Adrenal gland (tissue), 12 donors: ENCODE measurements around the gene NAALADL2. TPM values are rescaled to one million over a fixed set of nuclear protein-coding genes. Genes with fewer than 3 reads are reported as not detected.

ENCODE experiments used
- DNase-seq, 7 donors: peaks; one replicate each; pipeline ENCODE4 v3.0.0-alpha.2; 2019 to 2020
- H3K27ac ChIP-seq, 5 donors: fragments of 200-600 bp; sonication (generic) in 4 of 5; 1 replicate in 3 of 5; 2 replicates in 2 of 5; pipeline versions ENCODE4 v1.5.1 to v1.8.0; 2016 to 2020; ENCODE audit warnings: mild to moderate bottlenecking in 1 of 5
- H3K27me3 ChIP-seq: fragments of 200-600 bp; 2 replicates; pipeline ENCODE4 v1.8.0; 2021
- H3K36me3 ChIP-seq, 2 donors: fragments of 200-600 bp; replicated peaks in 1 of 2; 1 replicate in 1 of 2; 2 replicates in 1 of 2; pipeline versions ENCODE4 v1.5.1 to v1.8.0; 2018 to 2022
- H3K4me1 ChIP-seq, 2 donors: fragments of 200-600 bp; replicated peaks in 1 of 2; 1 replicate in 1 of 2; 2 replicates in 1 of 2; pipeline versions ENCODE4 v1.5.1 to v1.8.0; 2018 to 2021
- H3K4me3 ChIP-seq, 4 donors: fragments of 200-600 bp; sonication (generic) in 3 of 4; one replicate each; pipeline ENCODE4 v1.5.1; 2016 to 2018
- H3K9me3 ChIP-seq, 3 donors: fragments of 200-600 bp; sonication (generic) in 1 of 3; replicated peaks in 1 of 3; 1 replicate in 2 of 3; 2 replicates in 1 of 3; pipeline versions ENCODE4 v1.5.1 to v1.8.0; 2016 to 2021
- POLR2A ChIP-seq, 2 donors: fragments of 450-650 bp; IDR thresholded peaks; one replicate each; pipeline ENCODE4 v1.6.1; 2017; ENCODE audit warnings: antibody characterized with exemption in 2 of 2, mild to moderate bottlenecking in 2 of 2, moderate library complexity in 1 of 2
- WGBS, 4 donors: extraction: QIAGEN DNeasy Blood & Tissue Kit in 2 of 4; methylation state at CpG; one replicate each; pipeline versions ENCODE4 v1.1.5 to v1.1.7; 2013 to 2017; 5-methylcytosine and 5-hydroxymethylcytosine counted together
- intact Hi-C, 2 donors: fragments of 100-400 bp; cut with DNase I; formaldehyde crosslinking; loops; one replicate each; pipeline versions ENCODE4 v1.14.1 to v1.15.0; 2022 to 2023
- polyA plus RNA-seq, 3 donors: library from polyadenylated mRNA; stranded (reverse); fragments of 200-250 nt in 2 of 3; fragments of 350-450 nt in 1 of 3; fragmentation: Illumina TruSeq in 1 of 3; extraction: RNeasy Lipid Tissue Mini Kit (QIAGEN cat#74804) in 1 of 3; gene quantifications; one replicate each; pipeline ENCODE4 v1.2.3, GENCODE V29; 2013 to 2014
- total RNA-seq, 9 donors: library from RNA; depleted of rRNA in 4 of 9; stranded (reverse); fragments of >200 nt in 4 of 9; fragments of 120-200 nt in 1 of 9; fragmentation: NEBNext Ultra II Directional in 1 of 9; extraction: Animal tissue kit (Norgen Biotek cat#: 25700) in 1 of 9; gene quantifications; one replicate each; pipeline versions ENCODE4 v1.1.0 to v1.2.4, GENCODE V29; 2013 to 2023
- TF ChIP-seq, protein P1 (sequence below), 6 experiments: fragments of 450-650 bp in 4 of 6; fragments of 200-600 bp in 2 of 6; sonication (generic) in 1 of 6; IDR thresholded peaks; 1 replicate in 5 of 6; 2 replicates in 1 of 6; pipeline versions ENCODE4 v1.5.1 to v1.8.0; 2016 to 2021; ENCODE audit warnings: antibody characterized with exemption in 6 of 6, mild to moderate bottlenecking in 2 of 6, moderate library complexity in 1 of 6
- donor health status: healthy with polysubstance abuse.
- donor health status: Bipolar disorder and iron deficiency.
- donor health status: DM: yes; HTN: yes; CAD: no.
- donor health status: DM: no; HTN: no; CAD: no.
- donor health status: DM: no; HTN: no; CAD: no.
- donor health status: DM: yes; HTN: yes; CAD: no.

The NAALADL2 gene
- total and polyA plus RNA-seq, 12 donors: 0.24 to 7.8 (median 4.8) TPM

DNA sequence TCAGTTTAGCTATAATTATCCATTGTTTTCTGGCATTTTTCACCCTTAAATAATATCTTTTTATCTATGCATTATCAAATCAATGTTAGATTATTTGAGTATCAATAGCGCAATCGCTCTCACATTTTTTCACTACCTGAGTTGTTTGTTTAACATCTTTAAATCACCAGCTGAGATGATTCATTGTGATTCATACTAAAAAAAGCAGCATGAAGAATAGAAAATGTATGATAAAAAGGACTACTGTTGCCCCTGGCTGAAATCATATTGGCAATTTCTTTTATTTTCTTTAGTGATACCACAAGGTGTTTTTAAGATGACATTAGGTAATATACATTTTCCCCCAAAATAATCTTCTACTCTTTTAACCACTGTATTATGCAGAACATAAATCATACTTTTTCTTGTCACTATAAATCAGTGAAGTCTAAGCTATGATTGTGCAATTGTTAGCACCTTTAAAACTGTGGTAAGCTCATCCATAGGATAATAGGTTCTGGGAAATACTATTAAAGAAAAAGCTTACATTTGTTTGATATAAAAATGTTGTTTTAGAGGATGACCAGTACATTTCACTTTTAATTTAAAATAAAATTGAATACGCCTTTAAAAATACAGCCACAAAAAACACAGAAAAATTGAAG is 889.1 kb downstream of the NAALADL2 start:
- Histone ChIP-seq H3K27me3 (no peaks in the 10 kb centered on the region), H3K36me3 (no peaks in the 10 kb centered on the region), H3K27ac (no peak overlapping the region), H3K4me1 (no peaks in the 10 kb centered on the region), H3K4me3 (no peak overlapping the region), H3K9me3 (no peaks in the 10 kb centered on the region)
- TF ChIP-seq, protein P1, sequence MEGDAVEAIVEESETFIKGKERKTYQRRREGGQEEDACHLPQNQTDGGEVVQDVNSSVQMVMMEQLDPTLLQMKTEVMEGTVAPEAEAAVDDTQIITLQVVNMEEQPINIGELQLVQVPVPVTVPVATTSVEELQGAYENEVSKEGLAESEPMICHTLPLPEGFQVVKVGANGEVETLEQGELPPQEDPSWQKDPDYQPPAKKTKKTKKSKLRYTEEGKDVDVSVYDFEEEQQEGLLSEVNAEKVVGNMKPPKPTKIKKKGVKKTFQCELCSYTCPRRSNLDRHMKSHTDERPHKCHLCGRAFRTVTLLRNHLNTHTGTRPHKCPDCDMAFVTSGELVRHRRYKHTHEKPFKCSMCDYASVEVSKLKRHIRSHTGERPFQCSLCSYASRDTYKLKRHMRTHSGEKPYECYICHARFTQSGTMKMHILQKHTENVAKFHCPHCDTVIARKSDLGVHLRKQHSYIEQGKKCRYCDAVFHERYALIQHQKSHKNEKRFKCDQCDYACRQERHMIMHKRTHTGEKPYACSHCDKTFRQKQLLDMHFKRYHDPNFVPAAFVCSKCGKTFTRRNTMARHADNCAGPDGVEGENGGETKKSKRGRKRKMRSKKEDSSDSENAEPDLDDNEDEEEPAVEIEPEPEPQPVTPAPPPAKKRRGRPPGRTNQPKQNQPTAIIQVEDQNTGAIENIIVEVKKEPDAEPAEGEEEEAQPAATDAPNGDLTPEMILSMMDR (IDR thresholded peaks at IDR 0.05): no peak
- TF ChIP-seq POLR2A (IDR thresholded peaks at IDR 0.05): no peak
- WGBS, 4 donors: 91 to 95% (median 95%) methylated on average over 3 of the region's 3 CpGs
- intact Hi-C loops: no loop called here
- DNase-seq: no peak

DNA sequence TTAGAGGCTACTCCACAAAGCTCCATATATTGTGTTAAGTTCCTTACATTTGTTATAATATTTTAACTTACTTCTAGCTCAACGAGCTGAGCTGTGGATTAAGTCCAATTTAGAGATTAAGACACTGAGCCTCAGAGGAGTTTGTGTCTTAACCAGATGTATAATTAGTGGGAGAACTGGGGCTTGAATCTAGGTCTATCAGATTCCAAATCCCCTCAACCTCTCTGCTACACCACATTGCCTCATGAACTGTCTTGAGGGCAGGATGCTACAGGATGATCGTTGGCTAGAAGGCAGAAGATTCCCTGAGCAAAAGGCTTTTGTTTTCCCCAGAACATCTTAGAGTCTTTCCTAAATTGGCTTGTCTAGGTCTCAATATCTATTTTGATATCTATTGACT is 890.8 kb downstream of the NAALADL2 start:
- TF ChIP-seq, protein P1 (IDR thresholded peaks at IDR 0.05): no peak
- no peak for TF ChIP-seq POLR2A (IDR thresholded peaks at IDR 0.05)
- intact Hi-C loops: no loop called here
- DNase-seq: no peak
- Histone ChIP-seq H3K9me3 (no peaks in the 10 kb centered on the region), H3K4me1 (no peaks in the 10 kb centered on the region), H3K4me3 (no peak overlapping the region), H3K27me3 (no peaks in the 10 kb centered on the region), H3K27ac (no peak overlapping the region), H3K36me3 (no peaks in the 10 kb centered on the region)
- WGBS, 4 donors: 64 to 75% (median 64%) methylated on average over 2 of the region's 2 CpGs

DNA sequence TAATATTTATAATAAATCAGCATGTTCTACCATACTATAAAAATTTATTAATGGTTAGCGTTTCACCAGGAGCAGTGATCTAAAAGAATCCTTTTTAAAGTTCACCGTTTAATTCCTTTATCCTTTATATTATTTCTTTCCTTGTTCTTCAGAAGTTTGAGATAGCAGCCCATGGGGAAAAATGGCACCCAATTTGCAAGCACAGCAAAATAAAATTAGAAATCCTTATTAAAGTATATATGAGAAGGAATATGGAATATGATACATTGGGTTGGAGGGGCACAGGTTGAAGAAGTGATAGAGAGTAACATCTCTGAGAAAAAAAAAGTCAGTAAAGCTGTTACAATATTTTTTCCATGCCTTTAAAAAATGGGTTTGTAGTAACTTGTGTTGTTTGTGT is 892.0 kb downstream of the NAALADL2 start:
- 83 to 92% (median 88%) methylated on average over 2 of the region's 2 CpGs for WGBS, 4 donors
- Histone ChIP-seq H3K4me3 (no peak overlapping the region), H3K27me3 (no peaks in the 10 kb centered on the region)

DNA sequence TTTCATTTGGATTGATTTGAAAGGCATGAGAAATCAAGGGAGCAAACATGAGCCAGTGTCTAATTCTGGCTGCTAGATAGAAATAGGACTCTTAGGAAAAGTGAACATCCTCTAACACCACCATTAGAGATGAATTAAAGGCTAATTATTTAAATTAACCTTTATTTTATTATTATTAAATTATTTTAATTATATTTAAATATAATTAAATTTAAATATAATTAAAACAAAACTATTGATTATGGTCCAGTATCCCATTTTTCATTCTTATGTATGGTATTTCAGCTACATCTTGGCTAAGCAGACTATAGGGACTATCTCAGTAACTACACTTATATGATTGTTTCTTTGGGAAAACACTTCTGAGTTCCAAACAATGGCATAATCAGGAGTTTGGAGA is 904.8 kb downstream of the NAALADL2 start:
- Histone ChIP-seq H3K27me3 (no peaks in the 10 kb centered on the region), H3K4me3 (no peak overlapping the region), H3K9me3 (no peaks in the 10 kb centered on the region), H3K27ac (no peak overlapping the region), H3K36me3 (no peaks in the 10 kb centered on the region), H3K4me1 (no peaks in the 10 kb centered on the region)
- intact Hi-C loops: no loop called here
- no peak for DNase-seq
- TF ChIP-seq POLR2A (IDR thresholded peaks at IDR 0.05): no peak
- TF ChIP-seq, protein P1 (IDR thresholded peaks at IDR 0.05): no peak

More for the DNA sequence above, 892.0 kb downstream of the NAALADL2 start:
- H3K4me1 ChIP-seq: no peaks in the 10 kb centered on the region
- no peak for TF ChIP-seq POLR2A (IDR thresholded peaks at IDR 0.05)
- TF ChIP-seq, protein P1 (IDR thresholded peaks at IDR 0.05): no peak
- H3K9me3 ChIP-seq: no peaks in the 10 kb centered on the region
- no peak overlapping the region for H3K27ac ChIP-seq
- no peaks in the 10 kb centered on the region for H3K36me3 ChIP-seq
- intact Hi-C loops: no loop called here
- DNase-seq: no peak
